Measurements from ENCODE around the gene PTPN14. TPM values are rescaled to one million over a fixed set of nuclear protein-coding genes. Genes with fewer than 3 reads are reported as not detected.

The PTPN14 gene
- total and polyA plus RNA-seq, 2 of the 8 experiments (the other 6 are each of a cell fraction or from before 2014, with no cell fraction given): 14.4 to 93.6 TPM

DNA sequence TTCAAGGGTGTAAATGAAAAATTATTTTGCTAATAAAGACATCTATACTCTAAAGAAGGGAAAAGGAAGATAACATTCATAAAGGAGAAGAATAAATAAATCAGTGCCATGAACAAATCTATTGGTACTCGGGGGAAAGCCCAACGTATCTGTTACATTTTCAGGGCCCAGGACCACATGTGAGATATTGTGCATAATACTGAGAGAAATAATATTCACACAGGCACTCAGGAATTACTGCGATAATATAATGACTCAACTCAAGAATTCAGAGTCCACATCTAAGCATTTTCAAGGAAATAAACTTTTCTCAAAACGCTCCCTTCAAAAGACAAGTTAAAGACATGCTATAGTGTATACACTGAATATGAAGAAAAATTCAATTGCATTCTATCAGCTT lies 161.7 kb downstream of the PTPN14 start:
- Histone ChIP-seq H3K9ac (replicated peaks in 1 of 4; ENCODE audit: extremely low read depth in 1 of 4, low read depth in 3 of 4, low read length in 3 of 4) (no peak overlapping the region), H2AFZ (ENCODE audit: low read length) (no peak overlapping the region), H3K4me3 (ENCODE audit: extremely low read depth in 1 of 4, insufficient read depth in 2 of 4, low read depth in 3 of 4, low read length in 4 of 4) (no peak overlapping the region), H3K18ac (ENCODE audit: extremely low read depth, low read length) (no peak overlapping the region), H3K79me2 (ENCODE audit: control insufficient read depth in 1 of 2, insufficient read depth in 2 of 2, low read length in 2 of 2) (no peaks in the 10 kb centered on the region), H2BK15ac (ENCODE audit: low read length) (no peak overlapping the region), H3K9me3 (ENCODE audit: insufficient read depth in 2 of 2, low read depth in 1 of 2, low read length in 1 of 2) (no peaks in the 10 kb centered on the region), H4K20me1 (replicated peaks in 1 of 2; ENCODE audit: control insufficient read depth in 1 of 2, insufficient read depth in 2 of 2, low read length in 2 of 2) (no peaks in the 10 kb centered on the region), H4K8ac (ENCODE audit: extremely low read depth, insufficient read depth, low read length) (no peak overlapping the region), H3K4ac (replicated peaks; ENCODE audit: insufficient read length, low read depth, low read length) (no peak overlapping the region), H3K56ac (replicated peaks; ENCODE audit: insufficient read length, low read depth, low read length) (no peak overlapping the region), H2BK120ac (replicated peaks; ENCODE audit: low read depth, low read length) (no peak overlapping the region), H2BK12ac (ENCODE audit: low read depth, low read length) (no peak overlapping the region), H2AK5ac (ENCODE audit: low read depth, low read length) (no peak overlapping the region), H3K27ac (ENCODE audit: low read depth, low read length) (no peak overlapping the region), H3K4me2 (ENCODE audit: insufficient read depth in 1 of 2, low read depth in 2 of 2, low read length in 2 of 2) (no peak overlapping the region), H4K5ac (ENCODE audit: insufficient read length, low read depth, low read length) (no peak overlapping the region), H3K79me1 (ENCODE audit: low read depth, low read length) (no peaks in the 10 kb centered on the region), H3K14ac (ENCODE audit: insufficient read length) (no peak overlapping the region), H2BK5ac (ENCODE audit: low read depth, low read length) (no peak overlapping the region), H2BK20ac (ENCODE audit: low read length) (no peak overlapping the region), H3K23ac (ENCODE audit: insufficient read length) (no peak overlapping the region), H3K36me3 (ENCODE audit: control insufficient read depth in 2 of 4, insufficient read depth in 4 of 4, low read length in 3 of 4) (peaks cover 7 to 21% (median 15%) of the 10 kb centered on the region in 4 experiments; a peak in 7 of 8 replicates), H3K4me1 (replicated peaks in 1 of 4; ENCODE audit: control insufficient read depth in 3 of 4, insufficient read depth in 4 of 4, low read length in 3 of 4) (peaks cover 0 to 5% (median 2%) of the 10 kb centered on the region in 4 experiments; a peak in 3 of 7 replicates), H3K27me3 (replicated peaks in 1 of 4; ENCODE audit: control insufficient read depth in 3 of 4, extremely low read depth in 1 of 4, insufficient read depth in 3 of 4, low read length in 3 of 4) (no peaks in the 10 kb centered on the region), H4K91ac (replicated peaks; ENCODE audit: insufficient read length, low read length) (no peak overlapping the region), H3K23me2 (ENCODE audit: low read depth, low read length) (no peaks in the 10 kb centered on the region)
- ChIA-PET CTCF (ENCODE audit: partially characterized antibody) (interaction anchor here (0.7 to 5.0 kb wide), 17 partner anchors 9 to 249 kb away, joined by 3 to 66 read pairs (median 4); no protein-coding TSS in a partner anchor), POLR2A (ENCODE audit: partially characterized antibody) (no interaction called here)
- no peak for FAIRE-seq
- 84% methylated on average over 4 of the region's 4 CpGs; no CpG with 5 or more reads in 1 of the 2 experiments for WGBS, 2 experiments (ENCODE audit: extremely low coverage in 1 of 2, insufficient coverage in 1 of 2, insufficient read length in 1 of 2, insufficient replicate concordance in 2 of 2, low coverage in 1 of 2, low lambda C conversion rate in 2 of 2, missing lambda C conversion rate in 1 of 2)
- no peak for DNase-seq (ENCODE audit: low read depth in 1 of 2, low spot score in 2 of 2)
- TF ChIP-seq GABPA (IDR thresholded peaks at IDR 0.05; ENCODE audit: borderline replicate concordance, insufficient read depth, low read length) (no peak), RXRA (IDR thresholded peaks at IDR 0.05; ENCODE audit: insufficient read depth, low read depth, low read length) (no peak), JUN (IDR thresholded peaks at IDR 0.05; ENCODE audit: low read depth, low read length) (no peak), TCF12 (IDR thresholded peaks at IDR 0.05; ENCODE audit: low read depth, low read length) (no peak), CBX8 (IDR thresholded peaks at IDR 0.05; ENCODE audit: borderline replicate concordance, low read depth, low read length) (no peak), ASH2L (IDR thresholded peaks at IDR 0.05; ENCODE audit: low read length) (no peak), EP300 (IDR thresholded peaks at IDR 0.05; ENCODE audit: borderline replicate concordance in 1 of 2, low read depth in 2 of 2, low read length in 2 of 2) (no peak), ZNF274 (IDR thresholded peaks at IDR 0.05; ENCODE audit: borderline replicate concordance, extremely low read depth, low read length) (no peak), RFX5 (IDR thresholded peaks at IDR 0.05; ENCODE audit: borderline replicate concordance, low read depth, low read length) (no peak)
- TF ChIP-seq, protein P1, sequence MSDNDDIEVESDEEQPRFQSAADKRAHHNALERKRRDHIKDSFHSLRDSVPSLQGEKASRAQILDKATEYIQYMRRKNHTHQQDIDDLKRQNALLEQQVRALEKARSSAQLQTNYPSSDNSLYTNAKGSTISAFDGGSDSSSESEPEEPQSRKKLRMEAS (IDR thresholded peaks at IDR 0.05): no peak
- TF ChIP-seq, protein P2, sequence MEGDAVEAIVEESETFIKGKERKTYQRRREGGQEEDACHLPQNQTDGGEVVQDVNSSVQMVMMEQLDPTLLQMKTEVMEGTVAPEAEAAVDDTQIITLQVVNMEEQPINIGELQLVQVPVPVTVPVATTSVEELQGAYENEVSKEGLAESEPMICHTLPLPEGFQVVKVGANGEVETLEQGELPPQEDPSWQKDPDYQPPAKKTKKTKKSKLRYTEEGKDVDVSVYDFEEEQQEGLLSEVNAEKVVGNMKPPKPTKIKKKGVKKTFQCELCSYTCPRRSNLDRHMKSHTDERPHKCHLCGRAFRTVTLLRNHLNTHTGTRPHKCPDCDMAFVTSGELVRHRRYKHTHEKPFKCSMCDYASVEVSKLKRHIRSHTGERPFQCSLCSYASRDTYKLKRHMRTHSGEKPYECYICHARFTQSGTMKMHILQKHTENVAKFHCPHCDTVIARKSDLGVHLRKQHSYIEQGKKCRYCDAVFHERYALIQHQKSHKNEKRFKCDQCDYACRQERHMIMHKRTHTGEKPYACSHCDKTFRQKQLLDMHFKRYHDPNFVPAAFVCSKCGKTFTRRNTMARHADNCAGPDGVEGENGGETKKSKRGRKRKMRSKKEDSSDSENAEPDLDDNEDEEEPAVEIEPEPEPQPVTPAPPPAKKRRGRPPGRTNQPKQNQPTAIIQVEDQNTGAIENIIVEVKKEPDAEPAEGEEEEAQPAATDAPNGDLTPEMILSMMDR (IDR thresholded peaks at IDR 0.05; ENCODE audit: control extremely low read depth in 1 of 3, insufficient read depth in 1 of 3, low read depth in 1 of 3, low read length in 3 of 3): no peak
